HG03060 (cell line): Measurements from ENCODE around the gene SMARCB1.

ENCODE experiments used
- ATAC-seq: cut with Tn5 transposase; IDR thresholded peaks from one replicate; pipeline ENCODE4 v1.9.1; 2021; ENCODE audit warnings: low read depth, moderate number of reproducible peaks; ENCODE audit not compliant: unreplicated experiment

The SMARCB1 gene

DNA sequence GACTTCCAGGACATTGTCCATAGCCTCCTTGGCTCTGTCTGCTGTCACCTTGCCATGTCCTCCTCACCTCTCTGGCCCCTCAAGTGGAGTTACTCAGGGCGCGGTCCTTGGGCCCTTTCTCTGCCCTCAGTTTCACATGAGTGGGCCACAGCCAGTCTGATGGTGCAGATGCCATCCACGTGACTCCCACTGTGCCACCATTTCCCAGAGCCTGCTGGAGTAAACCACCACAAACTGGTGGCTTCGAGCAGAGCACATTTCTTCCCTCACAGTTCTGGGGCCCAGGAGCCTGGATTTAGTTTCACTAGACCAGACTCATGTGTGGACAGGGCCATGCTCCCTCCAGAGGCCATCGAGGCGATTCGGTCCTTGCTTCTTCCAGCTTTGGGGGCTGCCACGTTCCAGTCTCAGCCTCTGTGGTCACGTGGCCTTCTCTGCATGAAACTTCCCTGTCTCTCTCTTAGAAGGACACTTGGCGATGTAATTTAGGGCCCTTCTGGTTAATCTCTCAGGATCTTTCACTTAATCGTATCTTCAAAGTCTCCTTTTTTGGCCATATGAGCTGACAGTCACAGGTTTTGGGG, 14.6 kb downstream of the SMARCB1 start:
- ATAC-seq: no peak

- ATAC-seq: no peak
Measured at GRCh38 chr22:23801886-23802377, 15.2 kb downstream of the SMARCB1 start.

DNA sequence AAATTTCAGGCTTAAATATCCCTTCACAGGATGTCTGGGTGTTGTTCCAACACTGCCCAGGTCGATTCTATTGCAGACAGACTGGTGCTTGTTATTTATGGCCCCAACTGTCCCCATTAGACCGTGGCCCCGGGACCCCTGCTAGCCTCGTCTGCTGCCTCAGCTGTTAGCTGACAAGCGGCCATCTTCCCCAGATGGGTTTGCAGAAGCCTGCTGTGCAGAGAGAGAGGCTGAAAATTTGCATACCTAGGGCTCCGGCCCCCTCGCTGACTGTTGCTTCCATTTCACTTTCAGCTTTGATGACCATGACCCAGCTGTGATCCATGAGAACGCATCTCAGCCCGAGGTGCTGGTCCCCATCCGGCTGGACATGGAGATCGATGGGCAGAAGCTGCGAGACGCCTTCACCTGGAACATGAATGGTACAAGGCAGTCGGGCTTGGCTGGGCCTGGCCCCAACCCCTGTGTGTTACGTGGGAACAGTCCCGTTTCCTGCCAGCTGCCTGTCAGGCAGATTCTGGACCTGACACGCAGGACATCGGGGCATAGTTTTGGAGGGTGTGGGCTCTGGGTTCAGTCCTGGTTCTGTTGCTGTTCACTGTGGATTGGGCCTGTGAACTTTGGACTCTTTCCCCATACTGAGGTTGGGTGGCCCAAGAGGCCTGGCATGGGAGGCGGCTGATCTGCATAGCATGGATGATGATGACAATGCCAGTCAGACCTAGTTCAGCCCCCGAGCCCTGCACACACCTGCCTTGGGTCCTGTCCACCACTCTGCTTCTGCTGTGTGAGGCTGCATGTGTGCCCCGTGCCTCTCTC, 16.4 kb downstream of the SMARCB1 start:
- no peak for ATAC-seq

DNA sequence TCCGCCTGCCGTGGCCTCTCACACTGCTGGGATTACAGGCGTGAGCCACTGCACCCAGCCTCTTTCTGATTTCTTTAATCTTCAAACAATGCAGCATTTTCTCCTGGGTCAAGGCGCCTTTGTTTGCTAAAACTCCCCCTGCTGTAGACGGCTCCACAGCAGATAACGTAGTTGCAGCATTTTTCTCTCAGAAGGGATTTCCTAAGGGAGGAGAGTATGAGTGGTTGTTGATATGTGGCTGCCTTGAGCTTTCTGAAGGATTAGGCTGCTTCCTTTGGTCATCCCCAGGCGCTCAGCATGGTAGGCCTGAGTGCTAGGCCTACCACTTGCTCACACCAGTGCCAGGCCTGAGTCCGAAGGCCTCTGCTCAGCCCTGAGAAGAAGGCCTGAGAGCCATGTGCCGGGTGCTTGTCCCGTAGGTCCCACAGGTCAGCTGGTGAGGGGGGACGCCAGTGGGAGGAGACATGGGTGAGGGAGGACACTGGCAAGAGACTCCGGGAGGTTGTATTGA, 18.1 kb downstream of the SMARCB1 start:
- no peak for ATAC-seq

DNA sequence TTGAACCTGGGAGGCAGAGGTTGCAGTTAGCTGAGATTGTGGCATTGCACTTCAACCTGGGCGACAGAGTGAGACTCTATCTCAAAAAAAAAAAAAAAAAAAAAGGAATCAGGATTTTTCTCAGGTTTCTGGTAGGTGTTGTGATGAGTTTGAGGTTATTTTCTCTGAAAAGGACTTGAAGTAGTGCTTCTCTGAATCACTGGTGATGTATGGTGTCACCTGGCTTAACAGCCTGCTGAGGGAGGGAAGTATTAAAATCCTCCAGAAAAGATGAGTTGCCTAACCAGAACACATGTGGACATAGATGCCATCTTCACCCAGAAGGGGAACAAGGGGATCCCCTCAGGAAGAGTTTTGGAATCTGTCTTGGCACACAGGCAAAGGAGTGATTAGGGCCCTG, 20.1 kb downstream of the SMARCB1 start:
- no peak for ATAC-seq

DNA sequence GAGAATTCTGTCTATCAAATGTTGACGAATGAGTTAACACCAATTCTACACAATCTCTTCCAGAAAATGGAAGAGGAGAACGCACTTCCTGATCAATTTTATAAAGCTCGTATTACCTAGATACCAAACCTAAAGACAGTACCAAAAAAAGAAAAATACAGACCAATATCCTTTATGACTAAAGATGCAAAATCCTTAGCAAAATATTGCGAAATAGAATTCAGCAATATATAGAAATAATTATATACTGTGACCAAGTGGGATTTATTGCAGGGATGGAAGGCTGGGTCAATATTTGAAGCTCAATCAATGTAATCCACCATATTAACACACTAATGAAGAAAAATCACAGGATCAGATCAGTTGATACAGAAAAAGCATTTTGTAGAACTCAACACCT, 25.6 kb downstream of the SMARCB1 start:
- ATAC-seq: no peak

DNA sequence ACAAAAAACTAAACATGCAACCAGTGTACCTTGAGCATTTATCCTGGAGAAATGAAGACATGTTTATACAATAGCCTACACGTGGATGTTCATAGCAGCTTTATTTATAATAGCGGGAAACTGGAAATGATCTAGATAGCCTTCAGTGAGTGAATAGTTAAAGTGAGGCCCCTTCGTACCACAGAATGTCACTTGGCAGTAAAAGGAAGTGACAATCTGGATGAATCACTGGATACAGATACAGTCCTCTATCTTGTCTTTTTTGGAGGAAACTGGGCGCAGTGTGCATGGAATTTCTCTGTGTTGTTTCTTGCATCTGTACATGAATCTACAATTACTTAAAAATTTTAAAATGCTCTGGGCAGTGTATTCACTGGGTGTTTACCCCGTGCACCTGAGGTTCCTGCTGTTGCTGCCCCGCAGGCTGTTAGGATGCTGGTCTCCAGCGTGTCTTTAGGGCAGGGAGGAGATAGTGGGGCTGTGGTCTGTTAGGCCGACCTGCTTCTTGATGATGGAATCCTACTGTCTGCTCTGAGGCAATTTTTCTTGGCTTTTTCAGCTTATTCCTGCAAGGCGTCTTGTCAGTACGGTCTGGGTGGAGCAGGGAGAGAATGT, 28.9 kb downstream of the SMARCB1 start:
- no peak for ATAC-seq

DNA sequence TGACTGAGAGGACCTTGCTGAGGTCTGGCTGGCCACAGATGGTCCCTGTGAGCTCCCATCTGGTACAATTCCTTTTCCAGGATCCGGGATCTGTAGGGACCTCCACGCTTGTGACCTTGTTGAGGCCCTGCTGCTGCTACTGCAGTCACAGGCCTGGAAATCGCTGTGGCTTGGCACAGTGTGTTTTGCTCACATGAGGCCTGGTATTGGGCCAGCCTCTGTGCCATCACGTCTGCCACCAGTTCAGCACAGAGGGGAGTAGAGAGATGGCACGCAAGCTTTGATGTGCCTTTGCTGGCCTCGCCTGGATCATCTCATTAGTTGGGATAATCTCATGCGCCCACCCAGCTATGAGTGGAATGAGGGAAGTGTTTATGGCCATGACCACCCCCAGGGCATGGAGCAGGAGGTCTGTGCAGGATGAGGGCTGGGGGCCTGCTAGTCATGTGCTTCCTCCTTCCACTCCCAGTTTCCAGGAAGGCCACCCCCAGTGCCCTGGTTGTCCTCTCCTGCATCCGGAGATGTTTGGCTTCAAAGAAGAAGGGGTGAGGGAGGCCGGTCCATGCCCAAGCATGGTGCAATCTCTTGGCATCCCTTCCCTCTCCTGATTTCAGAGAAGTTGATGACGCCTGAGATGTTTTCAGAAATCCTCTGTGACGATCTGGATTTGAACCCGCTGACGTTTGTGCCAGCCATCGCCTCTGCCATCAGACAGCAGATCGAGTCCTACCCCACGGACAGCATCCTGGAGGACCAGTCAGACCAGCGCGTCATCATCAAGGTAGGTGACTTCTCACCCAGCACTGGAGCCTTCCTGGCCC, 29.6 kb downstream of the SMARCB1 start:
- no peak for ATAC-seq

DNA sequence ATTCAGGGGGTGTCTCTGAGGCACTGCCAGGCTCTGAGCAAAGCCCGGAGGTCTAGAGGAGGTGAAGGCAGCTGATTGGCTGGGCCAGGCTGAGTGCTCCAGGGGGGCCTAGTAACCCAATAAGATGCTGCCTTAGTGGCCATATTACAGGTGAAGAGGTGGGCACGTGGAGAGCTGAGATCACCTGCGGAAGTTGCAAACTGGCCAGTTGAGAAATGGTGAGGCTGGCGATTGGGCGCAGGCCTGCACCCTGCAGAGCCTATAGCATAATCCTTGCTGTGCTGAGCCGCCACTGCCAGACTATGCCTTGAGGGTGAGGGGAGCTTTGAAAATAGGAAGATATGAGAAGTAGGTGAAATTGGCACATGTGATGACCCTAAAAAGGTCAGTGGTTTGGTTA, 30.4 kb downstream of the SMARCB1 start:
- ATAC-seq: no peak

GRCh38 chr22:23818541-23818940, 31.8 kb downstream of the SMARCB1 start:
- no peak for ATAC-seq

- no peak for ATAC-seq
Measured at GRCh38 chr22:23820748-23821211, 34.0 kb downstream of the SMARCB1 start.

DNA sequence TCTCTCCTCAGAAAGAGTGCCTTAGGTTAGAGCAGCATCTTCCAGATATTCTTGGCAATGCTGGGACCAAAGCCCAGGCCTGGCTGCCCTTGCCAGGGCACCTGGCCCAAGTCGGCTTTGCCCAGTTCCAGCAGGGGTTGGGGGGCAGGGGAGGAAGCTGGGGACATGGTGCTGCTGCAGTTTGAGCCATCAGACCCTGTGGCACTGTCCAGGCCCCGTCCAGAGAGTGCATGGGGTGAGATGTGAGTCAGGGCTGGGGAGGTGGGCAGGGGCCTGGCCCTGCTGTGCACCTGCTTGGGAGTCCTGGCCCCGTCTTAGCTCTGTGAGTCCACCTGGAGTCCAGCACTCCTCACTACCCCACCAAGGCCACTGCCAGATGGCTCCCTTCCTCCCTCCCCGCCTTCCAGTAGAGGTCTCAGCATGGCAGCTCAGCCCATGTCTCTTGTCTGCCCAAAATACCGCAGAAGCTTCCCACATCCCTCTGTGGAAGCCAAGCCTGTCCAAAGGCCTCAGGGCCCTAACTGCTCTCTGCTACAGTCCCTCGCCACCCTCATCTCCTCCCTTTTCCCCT, 35.4 kb downstream of the SMARCB1 start:
- no peak for ATAC-seq

DNA sequence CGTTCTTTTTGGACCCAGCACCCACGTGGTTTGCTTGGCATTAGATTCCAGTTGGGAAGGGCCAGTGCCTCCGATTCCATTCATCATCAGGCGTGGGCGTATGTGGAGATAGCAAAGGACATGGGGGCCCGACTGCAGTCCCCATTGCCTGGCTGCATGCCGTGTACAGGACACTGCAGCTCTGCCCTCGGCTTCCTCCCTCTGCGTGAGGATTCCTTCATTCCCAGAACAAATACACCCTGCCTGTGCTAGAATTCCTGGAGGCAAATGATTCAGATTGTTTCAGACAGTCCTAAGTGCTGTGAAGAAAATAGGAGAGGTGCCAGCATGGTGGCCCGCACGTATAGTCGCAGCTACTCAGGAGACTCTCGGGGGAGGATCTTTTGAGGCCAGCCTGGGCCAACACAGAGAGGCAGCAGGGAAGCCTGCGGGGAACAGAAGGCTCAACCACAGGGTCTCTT, 36.6 kb downstream of the SMARCB1 start:
- ATAC-seq: no peak

- ATAC-seq: no peak
Measured at GRCh38 chr22:23824476-23825245, 37.9 kb downstream of the SMARCB1 start.

- ATAC-seq: no peak
Measured at GRCh38 chr22:23825246-23825905, 38.6 kb downstream of the SMARCB1 start.

GRCh38 chr22:23826510-23827350, 40.0 kb downstream of the SMARCB1 start:
- ATAC-seq: no peak

- no peak for ATAC-seq
Measured at GRCh38 chr22:23827351-23827995, 40.7 kb downstream of the SMARCB1 start.
